HepG2 (cell line): ENCODE measurements around the gene EML2. TPM values are rescaled to one million over a fixed set of nuclear protein-coding genes. Genes with fewer than 3 reads are reported as not detected.

Experiments
- ATAD3A ChIP-seq: sonication (generic); formaldehyde crosslinking; IDR thresholded peaks from 2 replicates; pipeline ENCODE4 v1.4.0; 2020; ENCODE audit warnings: missing genetic modification reagents
- HNRNPH1 ChIP-seq: fragments of 200-400 bp; formaldehyde crosslinking; optimal IDR thresholded peaks from 2 replicates; pipeline ENCODE3; 2017; ENCODE audit warnings: mild to moderate bottlenecking, low read depth, low read length
- JUN ChIP-seq: sonication (generic); formaldehyde crosslinking; IDR thresholded peaks from 2 replicates; pipeline ENCODE4 v1.4.0; 2020; ENCODE audit warnings: mild to moderate bottlenecking, missing genetic modification reagents
- KLF6 ChIP-seq: IDR thresholded peaks from 2 replicates; pipeline ENCODE4 v1.8.0; 2016; ENCODE audit warnings: missing biosample characterization, missing genetic modification reagents
- NRL ChIP-seq: sonication (generic); formaldehyde crosslinking; IDR thresholded peaks from 2 replicates; pipeline ENCODE4 v1.5.0; 2020; ENCODE audit warnings: missing genetic modification reagents, mild to moderate bottlenecking, moderate library complexity, borderline replicate concordance
- RELA ChIP-seq: sonication (generic); formaldehyde crosslinking; IDR thresholded peaks from 2 replicates; pipeline ENCODE4 v1.4.0; 2020; ENCODE audit warnings: missing genetic modification reagents
- STAG1 ChIP-seq: sonication (generic); formaldehyde crosslinking; IDR thresholded peaks from 2 replicates; pipeline ENCODE4 v1.4.0; 2020; ENCODE audit warnings: missing genetic modification reagents
- TBL1XR1 ChIP-seq: fragments of 150-350 bp; IDR thresholded peaks from 2 replicates; pipeline ENCODE4 v1.6.1; 2014; ENCODE audit warnings: borderline replicate concordance, low read length; ENCODE audit not compliant: partially characterized antibody
- ZNF180 ChIP-seq: sonication (generic); formaldehyde crosslinking; IDR thresholded peaks from 2 replicates; pipeline ENCODE4 v1.4.0; 2020; ENCODE audit warnings: low read depth, missing genetic modification reagents, borderline replicate concordance
- ZNF761 ChIP-seq: sonication (generic); formaldehyde crosslinking; conservative IDR thresholded peaks from 2 replicates; pipeline ENCODE4 v1.4.0; 2020; ENCODE audit warnings: mild to moderate bottlenecking, missing genetic modification reagents
- polyA plus RNA-seq, 8 experiments: library from polyadenylated mRNA; depleted of rRNA in 3 of 8; stranded (reverse) in 7 of 8; unstranded in 1 of 8; fragments of >200 nt; fragmentation: Illumina TruSeq in 4 of 8; extraction: Trizol in 4 of 8; gene quantifications; 2 replicates each; pipeline versions ENCODE4 v1.2.1 to v1.2.3, GENCODE V29; 2011 to 2016; ENCODE audit warnings: low read depth in 4 of 8, missing spikeins in 1 of 8, mixed read lengths in 1 of 8; ENCODE audit not compliant: insufficient read depth in 1 of 8
- total RNA-seq, 5 experiments: library from RNA; depleted of rRNA; stranded (reverse); fragments of >200 nt; fragmentation: Illumina TruSeq; extraction: Trizol; gene quantifications; 2 replicates each; pipeline ENCODE4 v1.2.3, GENCODE V29; 2016; ENCODE audit warnings: low read depth in 1 of 5
- TF ChIP-seq, protein P1 (sequence below): sonication (generic); formaldehyde crosslinking; IDR thresholded peaks from 2 replicates; pipeline ENCODE4 v1.4.0; 2020; ENCODE audit warnings: mild to moderate bottlenecking, missing genetic modification reagents
- TF ChIP-seq, protein P2 (sequence below): sonication (generic); formaldehyde crosslinking; IDR thresholded peaks from 2 replicates; pipeline ENCODE4 v1.8.0; 2023; ENCODE audit warnings: mild to moderate bottlenecking, missing genetic modification reagents
- TF ChIP-seq, protein P3 (sequence below), 2 experiments: sonication (generic) in 1 of 2; formaldehyde crosslinking in 1 of 2; IDR thresholded peaks; 2 replicates each; pipeline versions ENCODE4 v1.4.0 to v1.6.1; 2016 to 2020; ENCODE audit warnings: borderline replicate concordance in 1 of 2, low read depth in 1 of 2, mild to moderate bottlenecking in 1 of 2, missing genetic modification reagents in 1 of 2

EML2 gene
- total and polyA plus RNA-seq, 2 of the 13 experiments (the other 11 are each of a cell fraction or from before 2014, with no cell fraction given): 7.3 to 12.9 TPM

DNA sequence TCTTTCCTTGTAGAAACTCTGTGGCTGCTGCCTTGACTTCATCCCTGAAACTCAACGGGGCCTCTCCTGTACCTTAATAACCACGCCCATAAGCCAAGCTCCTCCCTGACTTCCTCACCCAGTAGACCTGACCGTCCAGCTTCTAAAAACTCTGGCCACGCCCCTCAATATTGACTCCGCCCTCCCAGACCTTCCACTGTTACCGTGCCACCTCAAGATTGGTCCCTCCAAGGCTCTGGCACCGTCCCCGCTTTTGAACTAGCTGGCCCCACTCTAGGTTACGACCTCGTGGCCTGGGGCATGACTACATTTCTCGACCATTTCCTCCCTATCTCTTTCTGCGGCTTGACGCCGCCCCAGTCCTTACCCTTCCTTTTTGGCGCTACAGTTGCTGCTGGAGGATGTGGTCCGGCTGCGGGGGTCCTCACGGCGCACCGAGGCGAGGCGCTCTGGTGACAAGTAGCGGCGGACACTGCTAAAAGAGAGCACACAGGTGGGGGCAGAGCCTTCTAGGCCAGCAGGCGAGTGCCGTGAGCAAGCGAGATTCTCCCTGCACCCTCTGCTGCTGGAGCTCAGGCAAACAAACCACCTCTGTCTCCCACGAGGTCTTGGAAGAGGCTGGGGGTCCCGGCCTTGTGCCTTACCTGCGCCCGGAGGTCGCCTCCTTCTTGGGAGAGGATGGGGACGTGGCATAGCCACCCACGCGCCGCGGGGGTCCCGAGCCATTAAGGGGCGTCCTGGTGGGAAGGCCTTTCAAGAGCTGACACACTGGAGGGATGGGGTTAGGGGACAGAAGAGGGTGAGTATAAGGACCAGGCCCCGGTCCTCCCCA lies 2.3 kb upstream of the EML2 start (continued):
- TF ChIP-seq, protein P1, sequence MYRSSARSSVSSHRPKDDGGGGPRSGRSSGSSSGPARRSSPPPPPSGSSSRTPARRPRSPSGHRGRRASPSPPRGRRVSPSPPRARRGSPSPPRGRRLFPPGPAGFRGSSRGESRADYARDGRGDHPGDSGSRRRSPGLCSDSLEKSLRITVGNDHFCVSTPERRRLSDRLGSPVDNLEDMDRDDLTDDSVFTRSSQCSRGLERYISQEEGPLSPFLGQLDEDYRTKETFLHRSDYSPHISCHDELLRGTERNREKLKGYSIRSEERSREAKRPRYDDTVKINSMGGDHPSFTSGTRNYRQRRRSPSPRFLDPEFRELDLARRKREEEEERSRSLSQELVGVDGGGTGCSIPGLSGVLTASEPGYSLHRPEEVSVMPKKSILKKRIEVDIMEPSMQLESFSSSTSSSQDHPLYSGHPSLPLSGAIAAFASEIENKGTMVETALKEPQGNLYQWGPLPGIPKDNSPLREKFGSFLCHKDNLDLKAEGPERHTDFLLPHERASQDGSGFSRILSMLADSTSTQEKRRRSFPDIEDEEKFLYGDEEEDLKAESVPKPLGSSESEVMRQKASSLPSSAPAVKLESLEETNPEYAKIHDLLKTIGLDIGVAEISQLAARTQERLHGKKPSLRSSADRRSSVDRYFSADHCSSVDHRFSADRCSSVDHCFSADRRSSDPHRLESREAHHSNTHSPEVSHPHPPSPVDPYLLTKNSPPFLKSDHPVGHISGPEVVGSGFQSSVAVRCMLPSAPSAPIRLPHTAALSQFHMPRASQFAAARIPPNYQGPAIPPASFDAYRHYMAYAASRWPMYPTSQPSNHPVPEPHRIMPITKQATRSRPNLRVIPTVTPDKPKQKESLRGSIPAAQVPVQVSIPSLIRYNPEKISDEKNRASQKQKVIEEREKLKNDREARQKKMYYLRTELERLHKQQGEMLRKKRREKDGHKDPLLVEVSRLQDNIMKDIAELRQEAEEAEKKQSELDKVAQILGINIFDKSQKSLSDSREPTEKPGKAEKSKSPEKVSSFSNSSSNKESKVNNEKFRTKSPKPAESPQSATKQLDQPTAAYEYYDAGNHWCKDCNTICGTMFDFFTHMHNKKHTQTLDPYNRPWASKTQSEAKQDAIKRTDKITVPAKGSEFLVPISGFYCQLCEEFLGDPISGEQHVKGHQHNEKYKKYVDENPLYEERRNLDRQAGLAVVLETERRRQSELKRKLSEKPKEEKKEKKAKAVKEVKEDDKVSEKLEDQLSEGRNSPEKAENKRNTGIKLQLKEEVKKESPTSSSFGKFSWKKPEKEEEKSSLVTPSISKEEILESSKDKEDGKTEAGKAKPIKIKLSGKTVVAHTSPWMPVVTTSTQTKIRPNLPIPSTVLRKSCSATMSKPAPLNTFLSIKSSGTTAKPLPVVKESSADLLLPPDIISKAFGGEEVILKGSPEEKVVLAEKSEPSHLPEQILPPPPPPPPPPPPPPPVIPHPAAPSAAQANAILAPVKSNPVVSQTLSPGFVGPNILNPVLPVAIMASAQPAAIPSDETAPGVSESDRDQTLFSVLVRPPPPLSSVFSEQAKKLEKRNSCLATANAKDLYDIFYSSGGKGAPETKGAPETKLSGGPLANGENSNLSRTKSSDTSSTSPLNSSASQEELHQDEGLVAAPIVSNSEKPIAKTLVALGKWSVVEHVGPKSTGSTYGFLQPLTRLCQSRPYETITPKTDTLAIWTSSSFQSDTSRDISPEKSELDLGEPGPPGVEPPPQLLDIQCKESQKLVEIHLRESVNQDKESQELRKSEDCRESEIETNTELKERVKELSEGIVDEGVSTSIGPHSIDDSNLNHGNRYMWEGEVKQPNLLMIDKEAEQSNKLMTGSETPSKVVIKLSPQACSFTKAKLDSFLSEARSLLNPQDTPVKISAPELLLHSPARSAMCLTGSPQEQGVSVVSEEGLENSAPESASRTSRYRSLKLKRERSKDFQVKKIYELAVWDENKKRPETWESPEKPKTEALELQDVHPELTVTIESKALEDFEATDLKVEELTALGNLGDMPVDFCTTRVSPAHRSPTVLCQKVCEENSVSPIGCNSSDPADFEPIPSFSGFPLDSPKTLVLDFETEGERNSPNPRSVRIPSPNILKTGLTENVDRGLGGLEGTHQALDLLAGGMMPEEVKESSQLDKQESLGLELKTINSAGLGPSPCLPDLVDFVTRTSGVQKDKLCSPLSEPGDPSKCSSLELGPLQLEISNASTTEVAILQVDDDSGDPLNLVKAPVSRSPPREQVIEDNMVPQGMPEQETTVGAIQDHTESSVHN (CRISPR knock-in tag): no peak
- TF ChIP-seq KLF6 (CRISPR knock-in tag): no peak
- TF ChIP-seq, protein P2, sequence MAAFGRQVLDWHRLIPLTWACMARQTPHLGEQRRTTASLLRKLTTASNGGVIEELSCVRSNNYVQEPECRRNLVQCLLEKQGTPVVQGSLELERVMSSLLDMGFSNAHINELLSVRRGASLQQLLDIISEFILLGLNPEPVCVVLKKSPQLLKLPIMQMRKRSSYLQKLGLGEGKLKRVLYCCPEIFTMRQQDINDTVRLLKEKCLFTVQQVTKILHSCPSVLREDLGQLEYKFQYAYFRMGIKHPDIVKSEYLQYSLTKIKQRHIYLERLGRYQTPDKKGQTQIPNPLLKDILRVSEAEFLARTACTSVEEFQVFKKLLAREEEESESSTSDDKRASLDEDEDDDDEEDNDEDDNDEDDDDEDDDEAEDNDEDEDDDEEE (CRISPR knock-in tag): 0 out of 2 replicates have a peak, but pooled peaks have one; percentile 76
- TF ChIP-seq ZNF180 (CRISPR knock-in tag): no peak
- TF ChIP-seq ATAD3A (CRISPR knock-in tag): no peak
- TF ChIP-seq, protein P3, sequence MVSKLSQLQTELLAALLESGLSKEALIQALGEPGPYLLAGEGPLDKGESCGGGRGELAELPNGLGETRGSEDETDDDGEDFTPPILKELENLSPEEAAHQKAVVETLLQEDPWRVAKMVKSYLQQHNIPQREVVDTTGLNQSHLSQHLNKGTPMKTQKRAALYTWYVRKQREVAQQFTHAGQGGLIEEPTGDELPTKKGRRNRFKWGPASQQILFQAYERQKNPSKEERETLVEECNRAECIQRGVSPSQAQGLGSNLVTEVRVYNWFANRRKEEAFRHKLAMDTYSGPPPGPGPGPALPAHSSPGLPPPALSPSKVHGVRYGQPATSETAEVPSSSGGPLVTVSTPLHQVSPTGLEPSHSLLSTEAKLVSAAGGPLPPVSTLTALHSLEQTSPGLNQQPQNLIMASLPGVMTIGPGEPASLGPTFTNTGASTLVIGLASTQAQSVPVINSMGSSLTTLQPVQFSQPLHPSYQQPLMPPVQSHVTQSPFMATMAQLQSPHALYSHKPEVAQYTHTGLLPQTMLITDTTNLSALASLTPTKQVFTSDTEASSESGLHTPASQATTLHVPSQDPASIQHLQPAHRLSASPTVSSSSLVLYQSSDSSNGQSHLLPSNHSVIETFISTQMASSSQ (IDR thresholded peaks at IDR 0.05; ENCODE audit: low read depth): no peak
- TF ChIP-seq, protein P3 (CRISPR knock-in tag; IDR thresholded peaks at IDR 0.05; ENCODE audit: borderline replicate concordance): no peak
- TF ChIP-seq TBL1XR1: no peak
- no peak for TF ChIP-seq RELA (CRISPR knock-in tag)
- no peak for TF ChIP-seq HNRNPH1
- TF ChIP-seq JUN (CRISPR knock-in tag): no peak
- TF ChIP-seq NRL (CRISPR knock-in tag): no peak; the same call in 1 of the 2 replicates
- no peak for TF ChIP-seq STAG1 (CRISPR knock-in tag)
- TF ChIP-seq ZNF761 (CRISPR knock-in tag): no peak; the same call in 1 of the 2 replicates
